ENCODE data around the gene C9orf40.

Gene C9orf40

GRCh38 chr9:74901001-74901400 is 51.7 kb downstream of the C9orf40 start:
- DNase-seq (ENCODE audit: low spot score) = no peak
- no peaks in the 10 kb centered on the region for H3K4me1 Mint-ChIP-seq (ENCODE audit: low read depth)
- H3K4me3 Mint-ChIP-seq = no peak overlapping the region
- H3K9me3 Mint-ChIP-seq = no peaks in the 10 kb centered on the region
- H3K27me3 Mint-ChIP-seq (ENCODE audit: low read depth) = peaks cover 4% of the 10 kb centered on the region
- no peaks in the 10 kb centered on the region for H3K36me3 Mint-ChIP-seq (ENCODE audit: low read depth)
- no peak overlapping the region for H3K27ac Mint-ChIP-seq
